Hindlimb muscle (tissue), 1 donor: ENCODE data around the gene TRMO. TPM values are rescaled to one million over a fixed set of nuclear protein-coding genes. Genes with fewer than 3 reads are reported as not detected.
A peak's percentile ranks its signal among the peaks of the same experiment; 100 is the strongest.
"Not testable (repeated sequence)": the region's sequence is repeated elsewhere in the genome, so short reads cannot be mapped to it uniquely, and the experiment has no call there.

ENCODE experiments used
- DNase-seq: peaks from one replicate; pipeline ENCODE4 v3.0.0-alpha.2; 2013
- polyA plus RNA-seq: library from polyadenylated mRNA; unstranded; fragments of 120-200 nt; gene quantifications from one replicate; pipeline ENCODE4 v1.2.1, GENCODE V29; 2013; ENCODE audit not compliant: insufficient read length

TRMO gene
- 11.7 TPM for polyA plus RNA-seq

GRCh38 chr9:97921959-97922724 is at the start of gene TRMO:
TRMO (minus strand) TSS chr9:97922500; CDS start chr9:97922493, 7 bp downstream.
- peak; percentile 99 for DNase-seq

GRCh38 chr9:97970165-97970564 is 47.9 kb upstream of the TRMO start:
- no peak for DNase-seq

DNA sequence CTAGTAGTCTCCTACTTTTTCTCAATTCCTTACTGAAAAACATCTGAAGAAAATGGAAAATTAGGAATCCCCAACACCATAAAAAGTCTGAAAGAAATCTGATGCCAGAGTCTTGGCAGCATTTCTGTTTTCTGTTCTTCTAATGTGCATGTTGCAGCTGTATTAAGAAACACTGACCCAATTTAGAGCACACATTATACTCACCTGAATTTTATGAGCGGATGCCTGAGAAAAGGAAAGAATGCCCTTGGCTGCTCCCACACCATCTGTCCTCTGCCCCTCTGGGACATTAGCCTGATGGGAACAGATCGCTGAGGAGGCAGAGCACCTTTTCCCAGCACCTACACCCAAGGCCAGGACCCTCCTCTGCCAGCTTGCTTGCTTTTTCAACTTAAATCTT is 46.7 kb upstream of the TRMO start:
- DNase-seq: no peak

GRCh38 chr9:97966493-97966892 is 44.2 kb upstream of the TRMO start:
- no peak for DNase-seq

DNA sequence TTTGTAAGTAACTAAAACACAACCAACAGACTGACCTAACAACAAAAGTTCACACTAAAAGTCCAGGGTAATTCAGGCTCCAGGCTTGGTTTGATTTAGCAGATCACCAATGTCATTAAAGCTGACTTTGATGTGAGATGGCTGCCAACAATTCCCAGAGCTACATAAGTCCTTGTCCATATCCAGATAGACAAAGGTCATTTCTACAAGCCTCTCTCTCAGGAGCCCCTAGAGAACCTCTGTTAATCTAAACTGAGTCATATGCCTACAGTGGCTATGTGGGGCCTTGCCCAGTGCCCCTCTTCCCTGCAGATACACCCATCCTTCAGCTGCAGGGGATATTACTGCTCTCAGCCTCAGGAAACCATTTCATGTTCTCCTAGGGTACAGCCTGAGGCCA is 42.6 kb upstream of the TRMO start:
- DNase-seq: no peak

- no peak for DNase-seq
Measured at GRCh38 chr9:97963232-97963631, 40.9 kb upstream of the TRMO start.

GRCh38 chr9:97962575-97962974 is 40.3 kb upstream of the TRMO start:
- no peak for DNase-seq

- no peak for DNase-seq
Measured at GRCh38 chr9:97962136-97962535, 39.8 kb upstream of the TRMO start.

DNA sequence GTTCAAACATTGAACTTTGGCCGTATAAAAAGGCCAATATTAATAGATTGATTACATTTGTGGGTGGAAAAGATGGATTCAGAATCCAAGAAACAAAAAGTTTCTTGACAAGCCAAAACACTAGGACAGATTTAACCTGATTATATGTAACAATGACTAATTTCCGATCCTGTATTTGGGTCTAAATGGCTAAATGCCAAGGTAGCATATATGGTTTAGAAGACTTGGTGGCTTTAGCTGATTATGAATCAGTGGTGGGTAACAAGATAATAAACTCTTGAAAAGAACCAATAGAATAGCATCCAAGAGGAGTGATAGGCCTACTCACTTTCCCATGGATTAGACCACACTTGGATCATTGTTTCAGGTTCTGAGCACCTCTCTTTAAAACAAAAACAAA is 39.1 kb upstream of the TRMO start:
- DNase-seq: no peak

GRCh38 chr9:97960678-97961328 is 38.5 kb upstream of the TRMO start:
- not testable (repeated sequence) for DNase-seq

DNA sequence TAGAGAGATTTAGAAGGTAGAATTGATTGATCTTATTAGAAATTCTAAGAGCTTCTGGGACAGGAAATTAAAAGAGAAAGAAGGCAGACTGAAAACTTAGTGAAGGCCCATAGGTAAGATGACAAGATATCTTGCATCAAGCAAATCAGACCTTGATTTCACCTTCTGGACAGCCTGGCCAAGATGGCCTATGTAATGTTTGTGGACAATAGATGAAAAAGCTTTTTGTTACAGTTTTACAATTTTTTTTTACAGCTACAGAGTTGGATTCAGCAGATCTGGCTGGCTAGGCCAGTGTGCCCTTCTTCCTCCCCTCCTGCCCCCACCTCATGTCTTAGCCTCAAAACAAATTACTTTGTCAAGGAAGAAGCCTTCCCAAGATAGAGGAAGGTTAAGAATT is 37.3 kb upstream of the TRMO start:
- no peak for DNase-seq

DNA sequence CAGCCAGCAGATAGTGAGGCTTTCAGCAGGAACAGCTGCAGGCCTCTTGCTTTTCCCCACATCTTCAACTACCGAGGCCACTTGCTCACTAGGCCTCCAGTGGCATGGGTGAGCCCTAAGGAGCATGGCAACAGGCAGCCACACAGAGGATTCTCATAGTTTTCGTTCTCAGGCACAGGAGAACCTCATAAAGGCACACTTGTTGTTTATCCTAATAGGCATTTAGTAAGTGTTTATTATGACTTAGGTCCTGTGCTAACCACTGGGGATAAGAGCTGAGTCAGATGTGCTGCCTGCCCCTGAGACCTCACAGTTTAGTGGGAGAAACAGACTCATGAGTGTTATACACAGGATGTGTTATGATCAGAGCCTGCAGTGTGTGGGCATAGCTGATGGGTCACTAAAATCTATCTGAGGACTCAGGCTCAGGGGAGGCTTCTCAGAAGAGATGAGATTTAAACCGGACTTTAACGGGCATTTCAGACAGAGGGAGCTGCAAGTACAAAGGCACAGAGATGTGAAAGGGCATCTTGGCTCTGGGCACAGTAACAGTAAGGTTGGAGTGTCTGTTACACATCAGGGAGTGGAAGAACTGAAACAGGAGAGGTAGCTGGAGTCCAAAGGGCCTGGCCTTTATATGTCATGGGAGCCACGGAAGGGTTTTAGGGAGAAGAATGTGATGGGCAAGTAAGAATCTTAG is 36.7 kb upstream of the TRMO start:
- no peak for DNase-seq

GRCh38 chr9:97956331-97956730 is 34.0 kb upstream of the TRMO start:
- DNase-seq: no peak

- DNase-seq: no peak
Measured at GRCh38 chr9:97954550-97954989, 32.3 kb upstream of the TRMO start.

DNA sequence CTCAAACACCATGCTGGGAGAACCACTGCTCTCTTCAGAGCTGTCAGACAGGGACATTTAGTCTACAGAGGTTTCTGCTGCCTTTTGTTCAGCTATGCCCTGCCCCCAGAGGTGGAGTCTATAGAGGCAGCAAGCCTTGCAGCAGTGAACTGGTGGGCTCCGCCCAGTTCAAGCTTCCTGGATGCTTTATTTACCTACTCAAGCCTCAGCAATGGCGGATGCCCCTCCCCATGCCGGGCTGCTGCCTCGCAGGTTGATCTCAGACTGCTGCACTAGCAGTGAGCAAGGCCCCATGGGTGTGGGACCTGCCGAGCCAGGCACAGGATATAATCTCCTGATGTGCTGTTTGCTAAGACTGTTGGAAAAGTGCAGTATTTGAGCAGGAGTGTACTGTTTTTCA is 28.6 kb upstream of the TRMO start:
- not testable (repeated sequence) for DNase-seq

DNA sequence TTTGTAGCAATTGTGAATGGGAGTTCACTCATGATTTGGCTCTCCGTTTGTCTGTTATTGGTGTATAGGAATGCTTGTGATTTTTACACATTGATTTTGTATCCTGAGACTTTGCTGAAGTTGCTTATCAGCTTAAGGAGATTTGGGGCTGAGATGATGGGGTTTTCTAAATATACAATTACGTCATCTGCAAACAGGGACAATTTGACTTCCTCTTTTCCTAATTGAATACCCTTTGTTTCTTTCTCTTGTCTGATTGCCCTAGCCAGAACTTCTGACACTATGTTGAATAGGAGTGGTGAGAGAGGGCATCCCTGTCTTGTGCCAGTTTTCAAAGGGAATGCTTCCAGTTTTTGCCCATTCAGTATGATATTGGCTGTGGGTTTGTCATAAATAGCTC is 24.8 kb upstream of the TRMO start:
- DNase-seq: not testable (repeated sequence)

- DNase-seq: not testable (repeated sequence)
Measured at GRCh38 chr9:97945470-97945869, 23.2 kb upstream of the TRMO start.

GRCh38 chr9:97944612-97945011 is 22.3 kb upstream of the TRMO start:
- no peak for DNase-seq

DNA sequence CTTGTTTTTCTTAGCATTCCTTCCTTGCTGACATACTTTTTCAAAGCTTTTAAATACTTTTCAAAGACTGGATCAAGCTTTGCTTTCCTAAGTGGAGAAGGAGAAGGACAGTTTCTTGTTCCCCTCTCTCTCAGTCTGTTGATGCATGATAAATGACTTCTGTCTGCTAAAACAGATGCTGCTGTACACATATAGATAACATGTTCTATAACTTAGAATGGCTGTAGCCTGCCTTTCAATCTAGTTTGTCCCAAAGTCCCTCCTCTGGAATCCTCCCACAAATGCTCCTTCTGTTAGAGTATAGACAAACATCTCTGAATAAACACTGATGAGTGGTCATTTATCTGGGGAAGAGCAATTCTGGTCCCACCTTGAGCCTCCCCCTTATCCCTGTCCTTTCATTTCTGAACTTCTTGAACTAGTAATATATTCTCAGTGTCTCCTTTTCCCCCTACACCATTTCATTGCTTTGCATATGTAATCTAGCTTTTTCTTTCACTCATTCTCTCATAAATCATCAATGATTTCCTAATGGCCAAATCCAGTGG is 21.1 kb upstream of the TRMO start:
- no peak for DNase-seq

- DNase-seq: no peak
Measured at GRCh38 chr9:97941323-97941722, 19.0 kb upstream of the TRMO start.

DNA sequence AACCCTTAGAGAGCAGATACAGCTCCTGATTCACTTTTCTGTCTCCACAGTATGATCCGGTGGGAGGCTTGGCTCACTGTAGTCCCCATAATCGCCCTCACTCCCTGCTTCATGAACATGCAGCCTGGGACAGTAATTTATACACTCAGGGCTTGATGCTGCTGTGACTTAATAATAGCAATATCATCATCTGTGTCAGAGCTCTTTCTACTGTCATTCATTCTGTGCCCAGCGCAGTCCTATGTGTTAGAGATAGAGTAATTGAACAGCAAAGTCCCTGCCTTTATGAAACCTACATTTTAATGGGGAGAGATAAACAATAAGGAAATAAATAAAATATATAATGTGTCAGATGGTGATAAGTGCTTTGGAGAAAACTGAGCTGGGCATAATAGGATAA is 18.4 kb upstream of the TRMO start:
- no peak for DNase-seq

- DNase-seq: no peak
Measured at GRCh38 chr9:97940233-97940632, 17.9 kb upstream of the TRMO start.

- DNase-seq: no peak
Measured at GRCh38 chr9:97938081-97938644, 15.9 kb upstream of the TRMO start, which contains the start of gene HEMGN. HEMGN (minus strand) TSS chr9:97938172; CDS start chr9:97938136, 36 bp downstream.
